Measurements from ENCODE around the gene LEMD1. TPM values are rescaled to one million over a fixed set of nuclear protein-coding genes. Genes with fewer than 3 reads are reported as not detected.
"Not testable (repeated sequence)": the region's sequence is repeated elsewhere in the genome, so short reads cannot be mapped to it uniquely, and the experiment has no call there.

The LEMD1 gene
- total RNA-seq, 2 donors from 2014 or later, result not detected

DNA sequence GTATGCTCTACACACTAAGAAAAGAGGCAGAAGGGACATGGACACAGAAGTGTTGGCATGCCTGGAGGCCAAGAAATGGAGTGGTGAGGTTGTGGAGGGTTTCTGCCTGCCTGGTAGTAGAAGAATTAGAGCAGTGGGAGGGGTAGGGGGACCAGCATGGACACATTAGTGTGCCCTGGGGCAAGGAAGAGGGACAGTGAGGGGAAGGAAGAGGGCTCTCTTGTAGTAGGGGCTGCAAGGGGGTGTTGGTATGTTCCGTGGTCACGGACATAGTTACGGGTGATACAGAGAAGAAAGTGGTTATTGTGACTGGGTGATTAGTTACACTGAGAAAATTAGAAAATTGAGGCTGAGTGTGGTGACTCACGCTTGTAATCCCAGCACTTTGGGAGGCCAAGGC is 23.3 kb downstream of the LEMD1 start:
- intact Hi-C loops (cut with DNase I), result no loop called here
- DNase-seq (ENCODE audit: low spot score), result no peak

DNA sequence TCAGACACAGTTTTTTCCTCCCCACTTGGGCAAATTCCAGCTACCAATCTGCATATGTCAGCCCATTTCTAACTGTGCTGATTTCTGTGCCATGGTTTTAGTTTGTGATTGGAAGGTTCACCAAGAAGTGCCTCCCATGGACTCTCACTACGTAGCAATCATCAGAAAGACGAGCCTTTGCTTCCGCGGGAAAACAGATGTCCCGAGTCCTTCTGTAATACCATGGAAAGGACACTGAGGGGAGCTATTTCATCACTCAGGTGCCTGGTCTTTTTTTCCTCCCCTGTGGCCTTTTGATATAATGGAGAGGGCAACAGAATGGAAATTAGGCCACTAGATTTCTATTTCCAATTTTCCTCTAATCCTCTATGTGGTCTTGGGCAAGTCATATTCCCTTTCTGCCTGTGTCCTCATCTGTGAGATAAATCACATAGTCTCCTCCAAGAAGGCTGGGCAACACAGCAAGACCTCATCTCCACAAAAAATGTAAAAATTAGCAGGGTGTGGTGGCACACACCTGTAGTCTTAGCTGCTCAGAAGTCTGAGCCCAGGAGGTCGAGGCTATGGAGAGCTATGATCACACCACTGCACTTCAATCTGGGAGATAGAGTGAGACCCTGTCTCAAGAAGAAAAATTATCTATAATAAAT is 24.8 kb downstream of the LEMD1 start:
- intact Hi-C loops (cut with DNase I), result no loop called here
- no peak for DNase-seq (ENCODE audit: low spot score)

GRCh38 chr1:205395616-205396015 is 26.2 kb downstream of the LEMD1 start:
- intact Hi-C loops (cut with DNase I), result no loop called here

DNA sequence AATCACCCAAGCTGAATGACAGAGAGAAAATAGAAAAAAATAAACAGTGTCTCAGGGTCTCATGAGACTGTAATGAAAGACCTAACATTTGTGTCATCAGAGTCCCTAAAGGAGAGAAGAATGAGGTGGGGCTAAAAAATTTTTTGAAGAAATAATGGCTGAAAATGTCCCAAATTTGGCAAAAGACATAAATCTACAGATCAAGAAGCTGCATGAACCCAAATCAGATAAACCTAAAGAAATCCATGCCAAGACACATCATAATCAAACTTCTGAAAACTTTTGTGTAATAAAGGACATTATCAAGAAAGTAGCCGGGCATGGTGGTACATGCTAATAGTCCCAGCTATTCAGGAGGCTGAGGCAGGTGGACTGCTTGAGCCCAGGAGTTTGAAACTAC is 29.2 kb downstream of the LEMD1 start:
- no peak for DNase-seq (ENCODE audit: low spot score)
- intact Hi-C loops (cut with DNase I), result no loop called here

More at GRCh38 chr1:205395616-205396015, 26.2 kb downstream of the LEMD1 start:
- DNase-seq (ENCODE audit: low spot score), result no peak

- DNase-seq (ENCODE audit: low spot score), result no peak
- intact Hi-C loops (cut with DNase I), result no loop called here
Measured at GRCh38 chr1:205391386-205391785, 30.5 kb downstream of the LEMD1 start.

GRCh38 chr1:205387845-205388244 is 34.0 kb downstream of the LEMD1 start:
- intact Hi-C loops (cut with DNase I), result loop anchor here in 1 of 2 donors (1.0 kb wide), 1 partner anchor 43 kb away; no protein-coding TSS in a partner anchor
- no peak for DNase-seq (ENCODE audit: low spot score)

DNA sequence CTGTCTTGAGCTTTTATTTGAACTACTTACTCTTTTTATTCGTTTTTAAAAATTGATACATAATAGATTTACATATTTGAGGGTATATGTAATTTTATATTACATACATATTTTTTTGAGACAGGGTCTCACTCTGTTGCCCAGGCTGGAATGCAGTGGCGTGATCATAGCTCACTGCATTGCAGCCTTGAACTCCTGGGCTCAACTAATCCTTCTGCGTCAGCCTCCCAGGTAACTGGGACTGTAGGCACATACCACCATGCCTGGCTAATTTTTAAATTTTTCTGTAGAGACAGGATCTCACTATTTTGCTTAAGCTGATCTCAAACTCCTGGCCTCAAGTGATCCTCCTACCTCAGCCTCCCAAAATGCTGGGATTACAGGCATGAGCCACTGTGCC is 38.9 kb downstream of the LEMD1 start:
- intact Hi-C loops (cut with DNase I); DNase-seq (ENCODE audit: low spot score): not testable (repeated sequence)

GRCh38 chr1:205382561-205382960 is 39.3 kb downstream of the LEMD1 start:
- no peak for DNase-seq (ENCODE audit: low spot score)
- intact Hi-C loops (cut with DNase I), result no loop called here

GRCh38 chr1:205381305-205381704 is 40.6 kb downstream of the LEMD1 start:
- intact Hi-C loops (cut with DNase I), result no loop called here
- no peak for DNase-seq (ENCODE audit: low spot score)

GRCh38 chr1:205380882-205381281 is 41.0 kb downstream of the LEMD1 start:
- intact Hi-C loops (cut with DNase I), result no loop called here
- DNase-seq (ENCODE audit: low spot score), result no peak

DNA sequence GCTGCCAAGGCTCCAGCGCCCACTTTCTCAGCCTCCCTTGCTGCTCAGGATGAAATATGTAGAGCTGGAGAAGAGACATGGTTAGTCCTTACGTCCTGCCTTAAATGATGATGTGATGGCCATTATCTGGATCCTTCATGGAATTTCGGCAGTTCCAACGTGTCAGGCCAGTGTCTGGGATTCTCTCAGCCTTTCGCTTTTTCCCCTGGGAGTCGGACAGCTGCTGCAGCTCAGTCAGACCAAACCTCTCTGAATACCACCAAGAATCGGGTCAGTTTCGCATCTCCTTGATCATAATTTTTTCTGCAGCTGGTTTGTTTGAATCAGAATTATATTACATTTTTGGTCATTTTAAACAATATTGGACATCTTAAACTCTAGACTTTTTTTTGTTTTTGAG is 42.8 kb downstream of the LEMD1 start:
- no peak for DNase-seq (ENCODE audit: low spot score)
- intact Hi-C loops (cut with DNase I), result no loop called here

- no peak for DNase-seq (ENCODE audit: low spot score)
- intact Hi-C loops (cut with DNase I), result no loop called here
Measured at GRCh38 chr1:205377355-205377754, 44.5 kb downstream of the LEMD1 start.

- intact Hi-C loops (cut with DNase I), result no loop called here
- no peak for DNase-seq (ENCODE audit: low spot score)
Measured at GRCh38 chr1:205376739-205377138, 45.1 kb downstream of the LEMD1 start.

DNA sequence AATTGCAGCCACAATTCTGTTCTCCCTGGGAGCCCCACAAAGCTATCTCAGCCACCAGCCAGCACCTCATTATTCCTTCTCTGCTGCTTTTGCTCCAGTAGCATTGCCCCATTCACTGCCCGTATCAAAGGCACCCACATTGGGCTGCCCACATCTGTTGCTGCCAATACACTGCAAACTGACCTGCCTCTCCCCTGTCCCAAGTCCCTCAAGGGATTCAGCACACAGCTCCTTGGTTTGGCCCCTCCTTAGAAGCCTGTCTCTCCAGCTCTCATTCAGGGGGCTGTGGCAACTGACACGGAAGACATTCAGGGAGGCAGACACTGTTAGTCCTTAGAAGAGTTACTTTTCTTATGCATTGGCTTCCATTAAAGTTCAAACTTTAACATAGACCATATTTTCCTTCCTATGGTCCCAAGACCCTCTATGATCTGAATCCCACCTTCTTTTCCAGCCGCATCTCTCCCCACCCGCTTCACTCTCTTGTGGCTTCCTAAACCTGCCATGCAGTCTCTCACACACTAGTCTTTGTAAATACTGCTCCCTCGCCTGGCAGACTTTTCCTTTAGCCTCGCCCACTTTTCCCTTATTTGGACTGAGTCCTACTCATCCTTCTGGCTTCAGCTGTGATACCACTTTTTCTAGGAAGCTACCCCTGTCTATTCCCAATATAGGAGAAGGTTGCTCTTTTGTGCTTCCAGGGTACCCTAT is 45.9 kb downstream of the LEMD1 start:
- DNase-seq (ENCODE audit: low spot score), result no peak
- intact Hi-C loops (cut with DNase I), result no loop called here

GRCh38 chr1:205374210-205375078 is 47.4 kb downstream of the LEMD1 start:
- intact Hi-C loops (cut with DNase I), result no loop called here
- DNase-seq (ENCODE audit: low spot score), result no peak

- intact Hi-C loops (cut with DNase I), result no loop called here
- no peak for DNase-seq (ENCODE audit: low spot score)
Measured at GRCh38 chr1:205373798-205374175, 48.1 kb downstream of the LEMD1 start.

- DNase-seq (ENCODE audit: low spot score), result no peak
- intact Hi-C loops (cut with DNase I), result no loop called here
Measured at GRCh38 chr1:205373022-205373797, 48.6 kb downstream of the LEMD1 start.

- no peak for DNase-seq (ENCODE audit: low spot score)
- intact Hi-C loops (cut with DNase I), result no loop called here
Measured at GRCh38 chr1:205371871-205372660, 49.8 kb downstream of the LEMD1 start.

- intact Hi-C loops (cut with DNase I), result no loop called here
- DNase-seq (ENCODE audit: low spot score), result no peak
Measured at GRCh38 chr1:205370780-205371179, 51.1 kb downstream of the LEMD1 start.

Data from posterior vena cava (tissue), 2 donors.